A673 (cell line): ENCODE measurements around the gene C11orf21. TPM values are rescaled to one million over a fixed set of nuclear protein-coding genes. Genes with fewer than 3 reads are reported as not detected.

Experiments used
- BruUV-seq: library from RNA; stranded (reverse); fragments of 400-500 nt; replicated peaks from 2 replicates; lab custom pipeline; 2021; lab: Mats Ljungman, UMichigan
- CTCF ChIA-PET: fragments of 300-600 bp; sonication (Branson Sonifier 250); formaldehyde crosslinking; loops from one replicate; lab custom pipeline; 2022; ENCODE audit warnings: antibody characterized with exemption; lab: Charles Lee
- POLR2A ChIA-PET: fragments of 300-600 bp; sonication (Branson Sonifier 250); formaldehyde crosslinking; loops from one replicate; lab custom pipeline; 2022; ENCODE audit warnings: antibody characterized with exemption; ENCODE audit not compliant: low non-redundant PET; lab: Charles Lee
- DNase-seq: peaks from one replicate; pipeline ENCODE4 v3.0.0-alpha.2; 2015; ENCODE audit warnings: low spot score
- H3K27ac ChIP-seq: fragments of 200-600 bp; sonication (generic); 2 replicates; pipeline ENCODE4 v1.5.1; 2016; ENCODE audit warnings: mixed run types, low read depth, mild to moderate bottlenecking, mixed read lengths, antibody characterized with exemption, low read length; ENCODE audit not compliant: poor library complexity, severe bottlenecking
- H3K27me3 ChIP-seq: fragments of 200-600 bp; sonication (generic); replicated peaks from 2 replicates; pipeline ENCODE4 v1.6.1; 2017; ENCODE audit warnings: mixed run types, low read depth, mild to moderate bottlenecking, mixed read lengths, antibody characterized with exemption, low read length; ENCODE audit not compliant: insufficient read depth, poor library complexity
- H3K36me3 ChIP-seq: fragments of 200-600 bp; sonication (generic); 2 replicates; pipeline ENCODE4 v1.6.1; 2016; ENCODE audit warnings: mixed run types, mild to moderate bottlenecking, mixed read lengths, antibody characterized with exemption, low read length; ENCODE audit not compliant: insufficient read depth, poor library complexity, severe bottlenecking
- H3K4me1 ChIP-seq: fragments of 200-600 bp; sonication (generic); 2 replicates; pipeline ENCODE4 v1.6.1; 2017; ENCODE audit warnings: mixed run types, mild to moderate bottlenecking, mixed read lengths, antibody characterized with exemption, low read length; ENCODE audit not compliant: insufficient read depth, poor library complexity, severe bottlenecking
- H3K4me3 ChIP-seq: fragments of 200-600 bp; sonication (generic); 2 replicates; pipeline ENCODE4 v1.5.1; 2016; ENCODE audit warnings: low read depth, mixed run types, mild to moderate bottlenecking, mixed read lengths, low read length; ENCODE audit not compliant: poor library complexity, severe bottlenecking
- H3K9me3 ChIP-seq: fragments of 200-600 bp; sonication (generic); 2 replicates; pipeline ENCODE4 v1.6.1; 2016; ENCODE audit warnings: mixed run types, low read depth, mild to moderate bottlenecking, mixed read lengths, antibody characterized with exemption, low read length; ENCODE audit not compliant: poor library complexity, severe bottlenecking
- CTCF ChIP-seq: fragments of 300-800, 200-600 bp; sonication (generic); conservative IDR thresholded peaks from 2 replicates; pipeline ENCODE4 v1.5.1; 2017; ENCODE audit warnings: low read depth, mild to moderate bottlenecking, antibody characterized with exemption, low read length, moderate library complexity, mixed read lengths
- EZH2 ChIP-seq: fragments of 200-600 bp; sonication (generic); IDR thresholded peaks from 2 replicates; pipeline ENCODE4 v1.6.1; 2017; ENCODE audit warnings: borderline replicate concordance, low read depth, mild to moderate bottlenecking, mixed read lengths, antibody characterized with exemption, low read length; ENCODE audit not compliant: poor library complexity, severe bottlenecking
- intact Hi-C: fragments of 100-400 bp; cut with micrococcal nuclease; formaldehyde crosslinking; loops from one replicate; pipeline ENCODE4 v1.10.0; 2022; ENCODE audit not compliant: unreplicated experiment
- total RNA-seq: library from RNA; stranded (reverse); gene quantifications from 2 replicates; pipeline ENCODE4 v1.2.3, GENCODE V29; 2021

The C11orf21 gene
- total RNA-seq, 1 experiment from 2014 or later, result not detected

GRCh38 chr11:2273311-2273710, 28.4 kb downstream of the C11orf21 start:
- no peak overlapping the region for H3K27ac ChIP-seq
- H3K27me3 ChIP-seq, result peaks cover 75% of the 10 kb centered on the region
- no TSS peak for BruUV-seq
- H3K9me3 ChIP-seq, result no peaks in the 10 kb centered on the region
- TF ChIP-seq EZH2, result no peak
- TF ChIP-seq CTCF, result no peak
- intact Hi-C loops, result no loop called here
- CTCF ChIA-PET, result no interaction called here
- no peak overlapping the region for H3K4me3 ChIP-seq
- no peak for DNase-seq
- POLR2A ChIA-PET, result no interaction called here
- no peaks in the 10 kb centered on the region for H3K4me1 ChIP-seq
- no peaks in the 10 kb centered on the region for H3K36me3 ChIP-seq

GRCh38 chr11:2272946-2273280, 28.8 kb downstream of the C11orf21 start:
- no peak for DNase-seq
- H3K27ac ChIP-seq, result no peak overlapping the region
- peaks cover 75% of the 10 kb centered on the region for H3K27me3 ChIP-seq
- no peaks in the 10 kb centered on the region for H3K4me1 ChIP-seq
- no peaks in the 10 kb centered on the region for H3K9me3 ChIP-seq
- H3K36me3 ChIP-seq, result no peaks in the 10 kb centered on the region
- no peak for TF ChIP-seq EZH2
- no peak for TF ChIP-seq CTCF
- CTCF ChIA-PET, result no interaction called here
- intact Hi-C loops, result no loop called here
- no TSS peak for BruUV-seq
- POLR2A ChIA-PET, result no interaction called here
- H3K4me3 ChIP-seq, result no peak overlapping the region

GRCh38 chr11:2272228-2272945, 29.3 kb downstream of the C11orf21 start:
- Histone ChIP-seq H3K4me1 (no peaks in the 10 kb centered on the region), H3K27me3 (peaks cover 73% of the 10 kb centered on the region), H3K9me3 (no peaks in the 10 kb centered on the region), H3K36me3 (no peaks in the 10 kb centered on the region), H3K4me3 (no peak overlapping the region), H3K27ac (no peak overlapping the region)
- CTCF ChIA-PET, result no interaction called here
- no TSS peak for BruUV-seq
- DNase-seq, result no peak
- no peak for TF ChIP-seq EZH2
- no peak for TF ChIP-seq CTCF
- POLR2A ChIA-PET, result no interaction called here
- intact Hi-C loops, result no loop called here
